GM12801 (cell line): ENCODE data around the gene RAB11FIP3.

Source experiments
- CTCF ChIP-seq: IDR thresholded peaks from one replicate; pipeline ENCODE4 v1.5.1; 2011; ENCODE audit warnings: control low read depth; ENCODE audit not compliant: insufficient read length; ENCODE audit errors: extremely low read depth

Gene RAB11FIP3

DNA sequence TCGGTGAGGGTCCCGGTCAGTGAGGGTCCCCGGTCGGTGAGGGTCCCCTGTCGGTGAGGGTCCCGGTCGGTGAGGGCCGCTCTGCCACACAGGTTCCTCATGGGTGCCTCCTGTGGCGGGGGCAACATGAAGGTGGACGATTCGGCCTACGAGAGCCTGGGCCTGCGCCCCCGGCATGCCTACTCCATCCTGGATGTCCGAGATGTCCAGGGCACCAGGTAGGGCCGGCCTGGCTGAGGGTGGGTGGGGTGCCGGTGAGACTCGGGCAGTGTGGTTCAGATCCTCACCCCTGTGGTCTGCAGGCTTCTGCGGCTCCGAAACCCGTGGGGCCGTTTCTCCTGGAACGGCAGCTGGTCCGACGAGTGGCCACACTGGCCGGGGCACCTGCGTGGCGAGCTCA lies 125.8 kb downstream of the RAB11FIP3 start:
- TF ChIP-seq CTCF = no peak

DNA sequence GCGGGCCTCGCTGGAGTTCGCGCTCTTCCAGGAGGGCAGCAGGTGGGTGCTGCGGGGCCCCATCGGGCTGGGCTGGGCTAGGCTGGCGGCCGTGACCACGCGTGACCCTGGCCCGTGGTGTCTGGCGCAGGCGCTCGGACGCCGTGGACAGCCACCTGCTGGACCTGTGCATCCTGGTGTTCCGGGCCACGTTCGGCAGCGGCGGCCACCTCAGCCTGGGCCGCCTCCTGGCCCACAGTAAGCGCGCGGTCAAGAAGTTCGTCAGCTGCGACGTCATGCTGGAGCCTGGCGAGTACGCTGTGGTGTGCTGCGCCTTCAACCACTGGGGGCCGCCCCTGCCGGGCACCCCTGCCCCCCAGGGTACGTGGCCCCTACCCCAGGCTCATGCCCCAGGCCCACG lies 126.7 kb downstream of the RAB11FIP3 start:
- no peak for TF ChIP-seq CTCF

GRCh38 chr16:553601-554296 lies 128.3 kb downstream of the RAB11FIP3 start:
- TF ChIP-seq CTCF = no peak

DNA sequence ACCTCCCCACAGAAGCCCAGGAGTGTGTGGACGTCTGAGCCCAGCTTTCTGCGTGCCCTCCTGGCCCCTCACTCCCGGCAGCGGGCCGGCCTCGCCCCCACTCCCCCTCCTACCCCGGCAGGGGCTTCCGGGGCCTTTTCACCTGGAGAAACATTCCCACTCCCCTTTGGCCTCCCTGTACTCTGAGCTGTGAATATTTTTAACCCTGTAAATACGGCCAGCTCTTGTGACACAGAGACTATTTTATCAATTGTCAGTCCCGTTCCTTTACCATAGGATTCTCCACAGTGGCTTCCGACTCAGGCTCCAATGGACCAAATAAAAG lies 128.8 kb downstream of the RAB11FIP3 start:
- TF ChIP-seq CTCF = no peak

DNA sequence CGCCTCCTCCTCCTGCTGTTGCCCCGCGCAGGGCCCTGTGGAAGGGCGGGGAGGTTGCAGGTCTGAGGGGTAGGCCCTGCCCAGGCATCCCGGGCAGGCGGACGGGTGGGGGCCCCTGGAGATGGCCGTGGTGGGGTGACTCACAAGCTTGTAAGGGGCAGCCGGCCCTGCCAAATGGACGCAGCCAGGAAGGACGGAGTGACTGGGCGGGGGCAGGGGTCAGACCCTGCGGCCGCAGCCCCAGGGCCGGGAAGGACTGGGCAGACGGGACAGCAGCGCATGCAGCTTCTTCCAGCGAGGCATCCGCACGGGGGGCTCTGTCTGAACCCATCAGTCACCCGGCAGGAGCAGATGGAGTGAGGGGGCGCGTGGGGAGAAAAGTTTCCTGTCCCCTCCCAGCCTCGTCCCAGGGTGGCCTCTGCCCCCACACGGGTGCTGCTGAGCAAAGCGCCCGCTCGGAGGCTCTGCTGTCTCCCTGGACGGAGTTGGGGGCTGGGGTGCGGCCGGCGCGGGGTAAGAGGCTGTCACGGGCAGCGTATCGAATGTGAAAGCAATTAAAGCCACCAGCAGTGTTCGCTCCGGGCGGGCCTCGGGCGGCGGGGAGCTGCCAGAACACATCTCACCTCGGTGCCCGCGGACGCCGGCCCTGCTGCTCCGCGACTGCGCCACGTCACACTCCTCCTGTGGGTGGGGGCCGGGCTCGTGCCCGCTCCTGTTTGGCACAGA lies 129.4 kb downstream of the RAB11FIP3 start:
- no peak for TF ChIP-seq CTCF

- TF ChIP-seq CTCF = no peak
Observed at GRCh38 chr16:555528-556473, 130.4 kb downstream of the RAB11FIP3 start.

DNA sequence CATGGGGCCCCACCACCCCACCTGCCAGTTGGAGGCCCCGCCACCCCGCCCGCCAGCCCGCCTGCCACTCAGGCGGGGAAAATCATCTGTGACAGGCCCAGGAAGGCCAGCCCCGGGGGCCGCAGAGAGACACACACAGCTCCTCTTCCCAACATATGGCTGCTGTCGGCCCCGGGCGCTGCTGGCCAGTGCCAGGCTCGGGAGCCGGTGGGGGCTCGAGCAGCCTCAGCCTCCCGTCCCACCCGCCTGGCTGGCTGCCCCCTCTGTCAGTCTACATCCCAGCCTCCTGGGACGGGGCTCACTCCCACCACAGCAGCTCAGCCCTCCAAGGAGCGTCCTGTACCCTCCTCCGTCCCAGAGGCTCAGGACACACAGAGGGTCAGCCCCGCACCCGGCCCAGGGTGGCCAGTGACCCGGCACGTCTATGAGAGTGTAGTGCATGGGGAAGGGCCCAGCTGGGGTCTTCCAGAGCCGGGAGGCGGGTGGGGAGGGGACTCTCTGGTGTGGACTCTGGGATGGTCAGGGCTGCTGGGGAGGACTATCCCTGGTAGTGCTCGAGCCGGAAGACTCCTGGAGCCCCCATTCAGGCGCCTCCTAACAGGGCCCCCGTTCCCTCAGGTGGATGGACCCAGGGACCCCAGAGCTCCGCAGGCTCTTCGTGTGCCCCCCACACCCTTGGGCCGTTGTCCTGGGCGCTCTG lies 131.2 kb downstream of the RAB11FIP3 start:
- TF ChIP-seq CTCF = no peak
